ENCODE data around the gene NFIB.

The NFIB gene

GRCh38 chr9:14221558-14221957 lies 92.4 kb downstream of the NFIB start:
- no peak for DNase-seq (ENCODE audit: insufficient read length, low spot score)
- no peak for FAIRE-seq
- TF ChIP-seq, protein P1, sequence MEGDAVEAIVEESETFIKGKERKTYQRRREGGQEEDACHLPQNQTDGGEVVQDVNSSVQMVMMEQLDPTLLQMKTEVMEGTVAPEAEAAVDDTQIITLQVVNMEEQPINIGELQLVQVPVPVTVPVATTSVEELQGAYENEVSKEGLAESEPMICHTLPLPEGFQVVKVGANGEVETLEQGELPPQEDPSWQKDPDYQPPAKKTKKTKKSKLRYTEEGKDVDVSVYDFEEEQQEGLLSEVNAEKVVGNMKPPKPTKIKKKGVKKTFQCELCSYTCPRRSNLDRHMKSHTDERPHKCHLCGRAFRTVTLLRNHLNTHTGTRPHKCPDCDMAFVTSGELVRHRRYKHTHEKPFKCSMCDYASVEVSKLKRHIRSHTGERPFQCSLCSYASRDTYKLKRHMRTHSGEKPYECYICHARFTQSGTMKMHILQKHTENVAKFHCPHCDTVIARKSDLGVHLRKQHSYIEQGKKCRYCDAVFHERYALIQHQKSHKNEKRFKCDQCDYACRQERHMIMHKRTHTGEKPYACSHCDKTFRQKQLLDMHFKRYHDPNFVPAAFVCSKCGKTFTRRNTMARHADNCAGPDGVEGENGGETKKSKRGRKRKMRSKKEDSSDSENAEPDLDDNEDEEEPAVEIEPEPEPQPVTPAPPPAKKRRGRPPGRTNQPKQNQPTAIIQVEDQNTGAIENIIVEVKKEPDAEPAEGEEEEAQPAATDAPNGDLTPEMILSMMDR (IDR thresholded peaks at IDR 0.05; ENCODE audit: insufficient read depth, missing control alignments) = no peak

GRCh38 chr9:14221119-14221518 lies 92.8 kb downstream of the NFIB start:
- FAIRE-seq = no peak
- no peak for DNase-seq (ENCODE audit: insufficient read length, low spot score)

GRCh38 chr9:14220256-14220655 lies 93.7 kb downstream of the NFIB start:
- TF ChIP-seq, protein P1 (IDR thresholded peaks at IDR 0.05; ENCODE audit: insufficient read depth, missing control alignments) = no peak
- FAIRE-seq (no peak), DNase-seq (ENCODE audit: insufficient read length, low spot score) (no peak)

More at GRCh38 chr9:14221119-14221518, 92.8 kb downstream of the NFIB start:
- TF ChIP-seq, protein P1 (IDR thresholded peaks at IDR 0.05; ENCODE audit: insufficient read depth, missing control alignments) = no peak

DNA sequence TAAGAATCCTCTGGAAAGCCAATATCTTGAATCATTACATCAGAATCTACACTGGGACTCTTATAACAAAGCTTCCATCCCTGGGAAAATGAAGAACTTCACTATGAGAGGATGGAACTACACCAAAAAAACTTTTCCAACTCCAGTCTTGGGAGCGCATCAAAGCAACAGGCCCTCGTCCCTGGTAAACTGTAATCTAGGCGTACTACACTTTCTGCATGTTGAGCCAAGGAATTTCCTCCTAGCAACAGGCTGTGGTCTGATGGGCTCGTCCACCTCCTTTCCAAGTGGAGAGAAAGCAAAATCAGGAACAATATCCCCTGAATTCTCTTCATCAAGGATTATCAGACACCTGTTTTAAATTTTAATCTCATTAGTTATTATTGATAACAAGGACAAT lies 94.1 kb downstream of the NFIB start:
- no peak for FAIRE-seq
- TF ChIP-seq, protein P1 (IDR thresholded peaks at IDR 0.05; ENCODE audit: insufficient read depth, missing control alignments) = no peak
- DNase-seq (ENCODE audit: insufficient read length, low spot score) = no peak

GRCh38 chr9:14218253-14218652 lies 95.7 kb downstream of the NFIB start:
- DNase-seq (ENCODE audit: insufficient read length, low spot score) = no peak
- TF ChIP-seq, protein P1 (IDR thresholded peaks at IDR 0.05; ENCODE audit: insufficient read depth, missing control alignments) = no peak
- no peak for FAIRE-seq

DNA sequence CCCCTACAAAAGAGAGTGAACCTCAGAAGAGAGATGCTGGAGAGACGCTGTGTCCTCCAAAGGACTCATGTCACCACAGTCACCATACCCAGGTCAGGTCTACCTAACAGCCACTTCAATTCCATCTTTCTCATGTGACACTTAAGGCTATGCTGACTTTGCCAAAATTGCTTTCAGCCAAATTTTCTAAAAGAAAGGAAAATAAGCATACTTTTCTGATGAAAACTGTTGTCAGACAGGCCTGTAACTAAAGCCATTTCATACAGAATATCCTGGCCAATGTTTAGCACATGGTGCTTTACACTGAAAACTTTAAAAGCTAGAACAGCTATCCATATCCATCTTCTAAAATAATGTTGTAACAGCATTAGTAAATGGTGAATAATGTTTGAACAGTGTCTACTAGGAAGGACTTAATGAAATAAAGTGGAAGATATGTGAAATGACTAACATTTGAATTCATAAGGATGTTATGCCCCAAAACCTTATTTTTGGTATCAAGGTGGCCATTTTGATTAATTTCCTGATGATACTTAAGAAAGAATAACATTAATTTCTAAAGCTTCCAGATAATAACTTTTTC lies 97.2 kb downstream of the NFIB start:
- DNase-seq (ENCODE audit: insufficient read length, low spot score) = no peak
- no peak for FAIRE-seq

GRCh38 chr9:14215614-14216013 lies 98.3 kb downstream of the NFIB start:
- no peak for FAIRE-seq
- TF ChIP-seq, protein P1 (IDR thresholded peaks at IDR 0.05; ENCODE audit: insufficient read depth, missing control alignments) = no peak
- DNase-seq (ENCODE audit: insufficient read length, low spot score) = no peak

More for the DNA sequence above, 97.2 kb downstream of the NFIB start:
- TF ChIP-seq, protein P1 (IDR thresholded peaks at IDR 0.05; ENCODE audit: insufficient read depth, missing control alignments) = no peak

Data from D721Med (cell line).